Peyer's patch (tissue), 4 donors: ENCODE data around the gene RHOD.

Experiments used
- CTCF ChIP-seq, 6 experiments: fragments of 450-650 bp in 4 of 6; fragments of 200-600 bp in 2 of 6; sonication (generic) in 1 of 6; IDR thresholded peaks; one replicate each; pipeline ENCODE4 v1.5.1; 2017 to 2019; ENCODE audit warnings: antibody characterized with exemption in 6 of 6, mild to moderate bottlenecking in 3 of 6, moderate library complexity in 1 of 6
- POLR2A ChIP-seq, 2 donors: fragments of 450-650 bp; IDR thresholded peaks; one replicate each; pipeline ENCODE4 v1.5.1; 2017; ENCODE audit warnings: antibody characterized with exemption in 2 of 2, mild to moderate bottlenecking in 2 of 2, moderate library complexity in 2 of 2

- TF ChIP-seq POLR2A (IDR thresholded peaks at IDR 0.05) (no peak), CTCF (IDR thresholded peaks at IDR 0.05) (no peak)
Observed at GRCh38 chr11:67058506-67058905, 1.9 kb downstream of the RHOD start.
